ENCODE data around the gene VAT1. TPM values are rescaled to one million over a fixed set of nuclear protein-coding genes. Genes with fewer than 3 reads are reported as not detected.

Gene VAT1
- total and polyA plus RNA-seq, 2 of the 13 experiments (the other 11 are each of a cell fraction or from before 2014, with no cell fraction given): 143 to 205 TPM

- Histone ChIP-seq H3K79me2 (ENCODE audit: insufficient read depth, low read length) (no peaks in the 10 kb centered on the region), H3K9me3 (ENCODE audit: low read length) (no peaks in the 10 kb centered on the region), H3K27me3 (ENCODE audit: control insufficient read depth in 1 of 2, insufficient read depth in 2 of 2, low read length in 2 of 2) (no peaks in the 10 kb centered on the region), H2AFZ (ENCODE audit: low read length) (no peak overlapping the region), H3K9ac (ENCODE audit: insufficient read depth, low read depth, low read length) (no peak overlapping the region), H3K36me3 (replicated peaks in 1 of 2; ENCODE audit: control insufficient read depth in 1 of 2, insufficient read depth in 2 of 2, low read length in 2 of 2) (peaks cover 18 to 36% of the 10 kb centered on the region in 2 experiments), H3K27ac (ENCODE audit: extremely low read length, insufficient read depth, low read length) (no peak overlapping the region), H3K4me2 (ENCODE audit: low read depth, low read length) (no peak overlapping the region), H3K4me1 (ENCODE audit: insufficient read depth, low read length) (no peaks in the 10 kb centered on the region), H4K20me1 (ENCODE audit: insufficient read depth, low read length) (no peaks in the 10 kb centered on the region), H3K4me3 (replicated peaks in 1 of 3; ENCODE audit: insufficient read depth in 1 of 3, low read depth in 2 of 3, low read length in 3 of 3) (no peak overlapping the region)
- WGBS (ENCODE audit: low lambda C conversion rate): 96% methylated on average over 1 of the region's 1 CpG
- BruUV-seq (replicated peaks): no TSS peak
- ChIA-PET POLR2A (no interaction called here), CTCF (ENCODE audit: low intra/inter-chr PET ratio, low total read pairs) (no interaction called here)
- DNase-seq (ENCODE audit: low spot score): no peak
- ATAC-seq: no peak
- TF ChIP-seq ZNF512B (CRISPR knock-in tag; IDR thresholded peaks at IDR 0.05; ENCODE audit: borderline replicate concordance) (no peak), ZNF230 (CRISPR knock-in tag; IDR thresholded peaks at IDR 0.05) (no peak), ZNF124 (CRISPR knock-in tag; IDR thresholded peaks at IDR 0.05) (no peak), ZNF138 (CRISPR knock-in tag; IDR thresholded peaks at IDR 0.05; ENCODE audit: low read depth) (no peak), ZNF773 (CRISPR knock-in tag; IDR thresholded peaks at IDR 0.05; ENCODE audit: borderline replicate concordance) (no peak), ZBTB44 (CRISPR knock-in tag; IDR thresholded peaks at IDR 0.05) (no peak), ZNF761 (CRISPR knock-in tag; conservative IDR thresholded peaks at IDR 0.05) (no peak), ZNF615 (CRISPR knock-in tag; IDR thresholded peaks at IDR 0.05; ENCODE audit: borderline replicate concordance) (no peak), IRF2 (CRISPR knock-in tag; IDR thresholded peaks at IDR 0.05) (no peak), ZNF772 (CRISPR knock-in tag; IDR thresholded peaks at IDR 0.05) (no peak)
- FAIRE-seq: no peak
- in situ Hi-C loops (cut with HindIII; ENCODE audit: extremely low pct_ligation_motif_present, low pct_unique_long_range_greater_than_20kb) (no loop called here), intact Hi-C loops (cut with micrococcal nuclease; ENCODE audit: unreplicated experiment) (no loop called here)
Observed at GRCh38 chr17:43051969-43052368, 29.8 kb upstream of the VAT1 start.
